Muscle of arm (tissue), 12 donors: ENCODE measurements around the gene FAN1. TPM values are rescaled to one million over a fixed set of nuclear protein-coding genes. Genes with fewer than 3 reads are reported as not detected.

Source experiments
- polyA plus RNA-seq, 12 donors: library from polyadenylated mRNA; unstranded; fragments of 120-200 nt; gene quantifications; one replicate each; pipeline ENCODE4 v1.2.1, GENCODE V29; 2013; ENCODE audit not compliant: insufficient read length in 12 of 12

Gene FAN1
- polyA plus RNA-seq, 12 donors, result 15.3 to 34.5 (median 23.1) TPM; not detected in 1

Other genes with a start within 250 kb of the FAN1 start
- 10 to 100 TPM in 11 of 12 donors, not detected in 1; 17.9 to 30.5 (median 21.7) TPM for gene MTMR10, start 87.7 kb downstream of the FAN1 start, polyA plus RNA-seq
- gene TRPM1, start 197.8 kb downstream of the FAN1 start, polyA plus RNA-seq, result 10 to 100 TPM in 1 of 12 donors, 1 to 10 TPM in 2, not detected in 9; 1.1 to 10.6 (median 1.1) TPM